DND-41 (cell line): ENCODE measurements around the gene RAPGEF5.
"Not testable (repeated sequence)": the region's sequence is repeated elsewhere in the genome, so short reads cannot be mapped to it uniquely, and the experiment has no call there.

Source experiments
- ATAC-seq: fragments of 200-7000 bp; cut with Tn5 transposase; 3 replicates; pipeline ENCODE4 v1.9.1; 2021; ENCODE audit warnings: low read depth; ENCODE audit not compliant: insufficient read depth
- DNase-seq: peaks from one replicate; pipeline ENCODE4 v3.0.0-alpha.2; 2020
- H2AFZ ChIP-seq: 2 replicates; pipeline ENCODE4 v1.6.0; 2012; ENCODE audit warnings: low read depth, low read length
- H3K27ac ChIP-seq: 2 replicates; pipeline ENCODE4 v1.5.1; 2012; ENCODE audit warnings: low read length, inconsistent platforms
- H3K27me3 ChIP-seq: fragments of 200-600 bp; sonication (generic); 2 replicates; pipeline ENCODE4 v1.6.0; 2012; ENCODE audit warnings: low read length, mild to moderate bottlenecking, inconsistent platforms; ENCODE audit not compliant: insufficient read depth, poor library complexity
- H3K36me3 ChIP-seq: 2 replicates; pipeline ENCODE4 v1.5.1; 2012; ENCODE audit warnings: low read length, inconsistent platforms; ENCODE audit not compliant: insufficient read depth
- H3K4me1 ChIP-seq: 2 replicates; pipeline ENCODE4 v1.5.1; 2012; ENCODE audit warnings: mild to moderate bottlenecking, low read length; ENCODE audit not compliant: insufficient read depth
- H3K4me2 ChIP-seq: 2 replicates; pipeline ENCODE4 v1.6.0; 2012; ENCODE audit warnings: mild to moderate bottlenecking, moderate library complexity, low read length, inconsistent platforms; ENCODE audit not compliant: insufficient read depth
- H3K4me3 ChIP-seq, 2 experiments: fragments of 200-600 bp in 1 of 2; shearing (Covaris generic) in 1 of 2; 2 replicates each; pipeline ENCODE4 v1.5.1; 2012 to 2016; ENCODE audit warnings: inconsistent platforms in 2 of 2, low read length in 2 of 2, mild to moderate bottlenecking in 2 of 2, low read depth in 1 of 2, moderate library complexity in 1 of 2
- H3K79me2 ChIP-seq: 2 replicates; pipeline ENCODE4 v1.6.0; 2012; ENCODE audit warnings: low read length, inconsistent platforms; ENCODE audit not compliant: insufficient read depth
- H3K9ac ChIP-seq: 2 replicates; pipeline ENCODE4 v1.6.0; 2012; ENCODE audit warnings: low read depth, mild to moderate bottlenecking, inconsistent platforms, low read length, moderate library complexity
- H3K9me3 ChIP-seq: 2 replicates; pipeline ENCODE4 v1.5.1; 2012; ENCODE audit warnings: low read length, moderate library complexity, mild to moderate bottlenecking, inconsistent platforms; ENCODE audit not compliant: insufficient read depth, severe bottlenecking
- H4K20me1 ChIP-seq: 2 replicates; pipeline ENCODE4 v1.6.0; 2012; ENCODE audit warnings: low read length; ENCODE audit not compliant: insufficient read depth
- EZH2 ChIP-seq: IDR thresholded peaks from 3 replicates; pipeline ENCODE4 v1.6.1; 2012; ENCODE audit warnings: borderline replicate concordance, low read depth, mild to moderate bottlenecking, moderate library complexity, low read length, inconsistent platforms; ENCODE audit not compliant: severe bottlenecking
- TF ChIP-seq, protein P1 (sequence below): IDR thresholded peaks from 2 replicates; pipeline ENCODE4 v1.5.1; 2012; ENCODE audit warnings: borderline replicate concordance, low read length, moderate library complexity, mild to moderate bottlenecking; ENCODE audit not compliant: poor library complexity, severe bottlenecking; ENCODE audit errors: extremely low read depth

The RAPGEF5 gene

DNA sequence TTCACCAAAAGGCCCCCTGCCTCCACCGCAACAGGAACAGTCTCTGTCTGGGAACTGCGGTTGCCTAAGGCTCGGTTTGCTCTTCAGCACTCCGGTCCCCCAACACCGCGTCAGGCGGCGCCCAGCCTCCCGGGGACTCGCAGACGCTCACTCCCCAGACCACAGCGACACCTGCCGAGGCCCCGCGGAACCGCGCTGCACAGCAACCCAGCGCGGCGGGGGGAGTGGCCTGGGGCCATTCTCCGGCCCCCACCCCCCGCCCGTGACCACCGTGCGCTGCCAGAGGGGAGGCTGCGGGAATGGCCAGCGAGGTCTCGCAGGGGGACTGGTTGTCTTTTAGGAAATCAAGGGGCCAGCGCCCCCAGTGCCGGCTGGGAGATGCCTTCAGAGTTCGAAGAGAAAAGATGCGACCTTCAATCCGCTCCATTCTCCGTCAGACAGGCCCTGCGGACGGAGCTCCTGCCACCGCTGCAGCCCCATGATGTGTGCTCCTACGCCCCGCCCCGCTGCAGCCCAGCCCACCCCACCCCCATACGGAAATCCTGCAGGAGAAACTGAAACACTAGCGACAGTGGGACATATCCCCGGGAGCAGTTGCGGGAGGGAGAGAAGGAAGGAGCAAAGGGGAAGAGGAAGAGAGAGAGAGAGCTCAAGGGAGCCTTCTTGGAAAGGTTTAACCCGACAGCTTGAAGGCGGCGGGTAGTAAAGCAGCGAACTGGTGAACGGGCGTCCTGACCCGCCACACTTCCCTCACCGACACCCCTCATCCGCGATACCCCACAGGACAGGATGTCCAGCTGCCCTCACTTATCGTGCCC lies 273.9 kb downstream of the RAPGEF5 start:
- ATAC-seq (peak; percentile 97), DNase-seq (peak; percentile 82)
- H3K27me3 ChIP-seq, result peaks cover 46% of the 10 kb centered on the region
- H4K20me1 ChIP-seq, result no peaks in the 10 kb centered on the region
- no peaks in the 10 kb centered on the region for H3K9me3 ChIP-seq
- H3K4me2 ChIP-seq, result peak overlapping the region; percentile 95
- peak overlapping the region; percentile 27 to 70; a peak in 3 of 4 replicates for H3K4me3 ChIP-seq
- H3K36me3 ChIP-seq, result no peaks in the 10 kb centered on the region
- no peak overlapping the region for H3K27ac ChIP-seq
- H3K79me2 ChIP-seq, result no peaks in the 10 kb centered on the region
- TF ChIP-seq EZH2, result peak; percentile 62
- TF ChIP-seq, protein P1, sequence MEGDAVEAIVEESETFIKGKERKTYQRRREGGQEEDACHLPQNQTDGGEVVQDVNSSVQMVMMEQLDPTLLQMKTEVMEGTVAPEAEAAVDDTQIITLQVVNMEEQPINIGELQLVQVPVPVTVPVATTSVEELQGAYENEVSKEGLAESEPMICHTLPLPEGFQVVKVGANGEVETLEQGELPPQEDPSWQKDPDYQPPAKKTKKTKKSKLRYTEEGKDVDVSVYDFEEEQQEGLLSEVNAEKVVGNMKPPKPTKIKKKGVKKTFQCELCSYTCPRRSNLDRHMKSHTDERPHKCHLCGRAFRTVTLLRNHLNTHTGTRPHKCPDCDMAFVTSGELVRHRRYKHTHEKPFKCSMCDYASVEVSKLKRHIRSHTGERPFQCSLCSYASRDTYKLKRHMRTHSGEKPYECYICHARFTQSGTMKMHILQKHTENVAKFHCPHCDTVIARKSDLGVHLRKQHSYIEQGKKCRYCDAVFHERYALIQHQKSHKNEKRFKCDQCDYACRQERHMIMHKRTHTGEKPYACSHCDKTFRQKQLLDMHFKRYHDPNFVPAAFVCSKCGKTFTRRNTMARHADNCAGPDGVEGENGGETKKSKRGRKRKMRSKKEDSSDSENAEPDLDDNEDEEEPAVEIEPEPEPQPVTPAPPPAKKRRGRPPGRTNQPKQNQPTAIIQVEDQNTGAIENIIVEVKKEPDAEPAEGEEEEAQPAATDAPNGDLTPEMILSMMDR, result peak; percentile 98
- H2AFZ ChIP-seq, result peak overlapping the region; percentile 93
- H3K4me1 ChIP-seq, result peaks cover 19% of the 10 kb centered on the region
- H3K9ac ChIP-seq, result peak overlapping the region; percentile 53

DNA sequence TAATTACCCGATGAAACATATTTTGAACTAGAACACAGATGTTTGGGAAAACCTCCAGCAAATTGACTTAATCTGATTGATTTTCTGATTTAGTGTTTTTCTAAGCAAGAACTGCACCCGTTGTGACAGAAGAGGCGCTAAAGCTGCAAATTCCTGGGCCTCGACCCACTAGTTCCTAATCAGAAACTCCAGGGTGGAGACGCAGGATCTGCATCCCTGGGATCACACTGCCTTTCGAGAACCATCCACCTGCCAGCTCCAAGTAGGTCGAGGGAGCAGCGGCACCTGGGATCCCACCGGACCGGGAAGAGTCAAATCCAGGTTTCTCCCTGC lies 274.4 kb downstream of the RAPGEF5 start:
- Histone ChIP-seq H3K36me3 (no peaks in the 10 kb centered on the region), H2AFZ (peak overlapping the region; percentile 93), H3K4me3 (peak overlapping the region; percentile 27 to 70; a peak in 3 of 4 replicates), H3K79me2 (no peaks in the 10 kb centered on the region), H3K9ac (peak overlapping the region; percentile 53), H3K27ac (no peak overlapping the region), H3K4me2 (peak overlapping the region; percentile 95), H4K20me1 (no peaks in the 10 kb centered on the region), H3K9me3 (no peaks in the 10 kb centered on the region), H3K4me1 (peaks cover 19% of the 10 kb centered on the region), H3K27me3 (peaks cover 48% of the 10 kb centered on the region)
- TF ChIP-seq, protein P1, result no peak
- no peak for TF ChIP-seq EZH2
- no peak; the same call in 2 of the 3 replicates for ATAC-seq
- DNase-seq, result no peak

DNA sequence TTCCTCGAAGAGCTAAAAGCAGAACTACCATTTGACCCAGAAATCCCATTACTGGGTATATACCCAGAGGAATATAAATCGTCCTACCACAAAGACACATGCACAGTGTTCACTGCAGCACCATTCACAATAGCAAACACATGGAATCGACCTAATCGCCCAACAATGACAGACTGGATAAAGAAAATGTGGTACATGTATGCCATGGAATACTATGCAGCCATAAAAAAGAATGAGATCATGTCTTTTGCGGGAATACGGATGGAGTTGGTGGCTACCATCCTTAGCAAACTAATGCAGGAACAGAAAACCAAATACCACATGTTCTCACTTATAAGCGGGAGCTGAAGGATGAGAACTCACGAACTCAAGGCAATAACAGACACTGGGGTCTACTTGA lies 276.7 kb downstream of the RAPGEF5 start:
- peaks cover 19% of the 10 kb centered on the region for H3K4me1 ChIP-seq
- not testable (repeated sequence) for DNase-seq, ATAC-seq, H3K9ac ChIP-seq, H3K36me3 ChIP-seq, H3K9me3 ChIP-seq, H4K20me1 ChIP-seq, H2AFZ ChIP-seq, H3K79me2 ChIP-seq, H3K27ac ChIP-seq, H3K4me2 ChIP-seq, H3K4me3 ChIP-seq
- H3K27me3 ChIP-seq, result peaks cover 54% of the 10 kb centered on the region

GRCh38 chr7:22078872-22079271 lies 278.1 kb downstream of the RAPGEF5 start:
- H3K36me3 ChIP-seq, H2AFZ ChIP-seq, H3K27ac ChIP-seq, DNase-seq, H3K4me3 ChIP-seq, H3K79me2 ChIP-seq, ATAC-seq, H4K20me1 ChIP-seq, H3K9me3 ChIP-seq, H3K9ac ChIP-seq, H3K4me2 ChIP-seq: not testable (repeated sequence)
- peaks cover 18% of the 10 kb centered on the region for H3K4me1 ChIP-seq
- peaks cover 62% of the 10 kb centered on the region for H3K27me3 ChIP-seq
